GM12892 (cell line): ENCODE measurements around the gene SOCS6.

Experiments
- POLR2A ChIP-seq: IDR thresholded peaks from 2 replicates; pipeline ENCODE4 v1.6.1; 2011; ENCODE audit warnings: low read depth, low read length, control low read depth
- POLR2AphosphoS5 ChIP-seq: IDR thresholded peaks from 2 replicates; pipeline ENCODE4 v1.6.1; 2011; ENCODE audit warnings: low read depth, low read length, control low read depth

DNA sequence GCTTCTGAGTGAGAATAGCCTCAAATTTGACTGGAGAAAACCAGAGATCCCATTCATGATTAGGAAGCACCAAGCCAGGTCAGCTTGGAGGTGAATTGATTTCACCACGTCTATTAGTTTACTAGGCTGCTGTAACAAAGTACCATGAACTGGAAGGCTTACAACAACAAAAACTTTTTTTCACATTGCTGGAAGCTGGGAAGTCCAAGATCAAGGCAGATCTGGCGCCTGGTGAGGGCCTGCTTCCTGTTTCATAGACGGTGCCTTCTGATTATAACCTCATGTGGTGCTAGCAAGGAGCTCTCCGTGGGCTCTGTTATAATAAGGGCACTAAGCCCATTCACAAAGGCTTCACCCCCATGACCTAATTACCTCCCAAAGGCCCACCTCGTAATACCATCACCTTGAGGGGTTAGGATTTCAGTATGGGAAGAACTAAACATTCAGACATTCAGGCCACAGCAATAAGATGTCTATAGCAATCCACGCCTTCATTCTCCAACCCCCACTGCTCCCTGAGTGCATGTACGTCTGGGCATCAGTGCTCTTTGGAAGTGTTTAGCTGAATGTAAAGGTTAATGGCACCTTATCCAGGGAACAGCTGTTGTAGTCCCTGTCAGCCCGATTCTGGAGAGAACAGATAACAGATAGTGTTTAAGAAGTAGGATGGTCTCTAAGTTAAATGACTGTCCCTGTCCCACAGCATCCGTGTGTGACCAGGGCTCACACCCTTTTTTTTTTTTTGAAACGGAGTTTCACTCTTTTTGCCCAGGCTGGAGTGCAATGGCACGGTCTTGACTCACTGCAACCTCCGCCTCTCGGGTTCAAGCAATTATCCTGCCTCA is 89.2 kb downstream of the SOCS6 start:
- TF ChIP-seq POLR2A (no peak), POLR2AphosphoS5 (no peak)
